ENCODE results near the gene SORCS3.
A peak's percentile ranks its signal among the peaks of the same experiment; 100 is the strongest.

The SORCS3 gene

GRCh38 chr10:104641187-104641936, at the start of gene SORCS3:
Gene SORCS3 (plus strand): TSS chr10:104641290.
- DNase-seq (ENCODE audit: low read depth) = no peak

GRCh38 chr10:104591441-104591840, 49.6 kb upstream of the SORCS3 start:
- no peak for DNase-seq (ENCODE audit: low read depth)

- no peak for DNase-seq (ENCODE audit: low read depth)
Observed at GRCh38 chr10:104601166-104601565, 39.9 kb upstream of the SORCS3 start.

GRCh38 chr10:104608091-104608828, 32.8 kb upstream of the SORCS3 start:
- no peak for DNase-seq (ENCODE audit: low read depth)

- no peak for DNase-seq (ENCODE audit: low read depth)
Observed at GRCh38 chr10:104612571-104613205, 28.4 kb upstream of the SORCS3 start.

- DNase-seq (ENCODE audit: low read depth) = no peak
Observed at GRCh38 chr10:104613406-104613805, 27.7 kb upstream of the SORCS3 start.

GRCh38 chr10:104614245-104614831, 26.8 kb upstream of the SORCS3 start:
- DNase-seq (ENCODE audit: low read depth) = peak; percentile 1

- DNase-seq (ENCODE audit: low read depth) = no peak
Observed at GRCh38 chr10:104615136-104615535, 26.0 kb upstream of the SORCS3 start.

GRCh38 chr10:104617831-104618230, 23.3 kb upstream of the SORCS3 start:
- no peak for DNase-seq (ENCODE audit: low read depth)

- DNase-seq (ENCODE audit: low read depth) = no peak
Observed at GRCh38 chr10:104622175-104622574, 18.9 kb upstream of the SORCS3 start.

GRCh38 chr10:104622598-104623209, 18.4 kb upstream of the SORCS3 start:
- no peak for DNase-seq (ENCODE audit: low read depth)

- no peak for DNase-seq (ENCODE audit: low read depth)
Observed at GRCh38 chr10:104630731-104631130, 10.4 kb upstream of the SORCS3 start.

- DNase-seq (ENCODE audit: low read depth) = no peak
Observed at GRCh38 chr10:104631946-104632345, 9.1 kb upstream of the SORCS3 start.

- DNase-seq (ENCODE audit: low read depth) = no peak
Observed at GRCh38 chr10:104638861-104639589, 2.1 kb upstream of the SORCS3 start.

GRCh38 chr10:104639590-104640338, 1.3 kb upstream of the SORCS3 start:
- DNase-seq (ENCODE audit: low read depth) = no peak

- DNase-seq (ENCODE audit: low read depth) = no peak
Observed at GRCh38 chr10:104640339-104641186, 527 bp upstream of the SORCS3 start.

GRCh38 chr10:104641937-104642657, 1.0 kb downstream of the SORCS3 start:
- no peak for DNase-seq (ENCODE audit: low read depth)

- no peak for DNase-seq (ENCODE audit: low read depth)
Observed at GRCh38 chr10:104642658-104643302, 1.7 kb downstream of the SORCS3 start.

- DNase-seq (ENCODE audit: low read depth) = no peak
Observed at GRCh38 chr10:104643303-104643663, 2.2 kb downstream of the SORCS3 start.

Data from stimulated activated CD4-positive, alpha-beta T cell treated with anti-CD3 and anti-CD28 coated beads, Interleukin-2, amount 100 ng/mL, for 4 hours (primary cell).